ENCODE results near the gene SCUBE1. TPM values are rescaled to one million over a fixed set of nuclear protein-coding genes. Genes with fewer than 3 reads are reported as not detected.
"Not testable (repeated sequence)": the region's sequence is repeated elsewhere in the genome, so short reads cannot be mapped to it uniquely, and the experiment has no call there.

SCUBE1 gene
- total RNA-seq, 2 experiments from 2014 or later = not detected

GRCh38 chr22:43281394-43281793 is 61.8 kb downstream of the SCUBE1 start:
- no peak overlapping the region for H3K4me3 Mint-ChIP-seq
- H3K9me3 Mint-ChIP-seq = no peaks in the 10 kb centered on the region
- CTCF ChIA-PET = no interaction called here
- H3K27me3 Mint-ChIP-seq = no peaks in the 10 kb centered on the region
- intact Hi-C loops (cut with micrococcal nuclease) = no loop called here
- POLR2A ChIA-PET = no interaction called here
- H3K36me3 Mint-ChIP-seq = no peaks in the 10 kb centered on the region
- H3K4me1 Mint-ChIP-seq (ENCODE audit: low read depth) = no peaks in the 10 kb centered on the region
- no peak overlapping the region for H3K27ac Mint-ChIP-seq
- no peak for DNase-seq

- POLR2A ChIA-PET; CTCF ChIA-PET; H3K27ac Mint-ChIP-seq; H3K36me3 Mint-ChIP-seq; H3K4me3 Mint-ChIP-seq; H3K4me1 Mint-ChIP-seq (ENCODE audit: low read depth); DNase-seq; intact Hi-C loops (cut with micrococcal nuclease); H3K9me3 Mint-ChIP-seq; H3K27me3 Mint-ChIP-seq: not testable (repeated sequence)
Measured at GRCh38 chr22:43280523-43280886, 62.7 kb downstream of the SCUBE1 start.

- CTCF ChIA-PET = interaction anchor here (11.6 kb wide), 1 partner anchor 66 kb away, joined by 156 read pairs; no protein-coding TSS in a partner anchor
- Mint-ChIP-seq H3K4me3 (no peak overlapping the region), H3K36me3 (no peaks in the 10 kb centered on the region), H3K4me1 (ENCODE audit: low read depth) (no peaks in the 10 kb centered on the region), H3K27me3 (peaks cover 3% of the 10 kb centered on the region), H3K27ac (no peak overlapping the region), H3K9me3 (no peaks in the 10 kb centered on the region)
- intact Hi-C loops (cut with micrococcal nuclease) = no loop called here
- no peak for DNase-seq
- POLR2A ChIA-PET = no interaction called here
Measured at GRCh38 chr22:43279867-43280522, 63.2 kb downstream of the SCUBE1 start.

DNA sequence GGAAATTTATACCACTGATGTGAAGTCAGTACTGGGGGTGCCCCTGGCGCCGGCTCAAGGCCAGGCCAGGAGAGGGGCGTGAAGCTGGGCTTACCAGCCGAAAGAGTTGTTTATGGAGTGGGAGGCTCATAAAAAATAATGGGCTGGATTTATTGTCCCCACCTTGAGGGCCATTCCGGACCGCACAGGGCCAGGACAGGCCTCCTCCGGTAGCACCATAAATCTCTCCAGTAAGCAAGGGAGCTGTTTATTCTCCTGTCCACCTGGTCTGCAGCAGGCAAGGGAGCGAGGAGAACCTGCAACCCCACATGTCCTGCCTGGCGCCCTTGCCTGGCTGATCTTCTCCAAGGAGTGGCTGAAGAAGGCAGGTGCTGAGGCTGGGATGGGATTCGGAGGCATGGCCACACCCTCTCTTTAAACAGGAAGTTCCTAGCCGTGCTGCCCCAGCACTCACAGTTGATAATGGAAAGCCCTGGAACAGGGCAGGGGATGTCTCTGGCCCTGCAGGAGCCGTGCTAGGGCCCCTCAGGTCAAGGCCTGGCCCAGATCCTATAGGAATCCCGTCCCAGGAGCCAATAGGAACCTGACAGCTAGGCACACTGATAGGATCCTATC is 65.1 kb downstream of the SCUBE1 start:
- CTCF ChIA-PET = interaction anchor here (11.6 kb wide), 1 partner anchor 68 kb away, joined by 156 read pairs; no protein-coding TSS in a partner anchor
- POLR2A ChIA-PET = no interaction called here
- DNase-seq = no peak
- Mint-ChIP-seq H3K36me3 (no peaks in the 10 kb centered on the region), H3K27ac (no peak overlapping the region), H3K27me3 (peaks cover 3% of the 10 kb centered on the region), H3K9me3 (no peaks in the 10 kb centered on the region), H3K4me1 (ENCODE audit: low read depth) (no peaks in the 10 kb centered on the region), H3K4me3 (no peak overlapping the region)
- intact Hi-C loops (cut with micrococcal nuclease) = no loop called here

DNA sequence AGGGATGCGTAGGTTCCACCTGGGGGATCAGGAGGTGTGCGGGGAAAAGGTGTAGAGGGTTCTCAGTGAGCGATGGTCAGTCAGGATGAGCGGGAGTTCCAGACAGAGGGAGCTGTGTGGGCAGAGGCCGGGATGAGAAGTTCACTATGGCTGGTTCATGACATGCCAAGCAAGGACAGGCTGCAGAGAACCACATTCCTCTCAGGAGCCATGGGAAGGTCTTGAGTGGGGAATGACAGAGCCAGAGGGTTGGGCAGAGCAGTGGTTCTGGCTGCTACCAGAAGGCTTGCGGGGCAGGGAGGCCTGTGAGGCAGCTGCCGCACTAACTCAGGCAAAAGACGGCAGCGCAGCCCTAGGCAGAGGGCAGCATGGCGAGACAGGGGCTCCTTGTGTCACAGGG is 66.1 kb downstream of the SCUBE1 start:
- ChIA-PET CTCF (interaction anchor here (11.6 kb wide), 1 partner anchor 69 kb away, joined by 156 read pairs; no protein-coding TSS in a partner anchor), POLR2A (no interaction called here)
- Mint-ChIP-seq H3K36me3 (no peaks in the 10 kb centered on the region), H3K4me1 (ENCODE audit: low read depth) (no peaks in the 10 kb centered on the region), H3K27ac (no peak overlapping the region), H3K9me3 (no peaks in the 10 kb centered on the region), H3K4me3 (no peak overlapping the region), H3K27me3 (peaks cover 3% of the 10 kb centered on the region)
- intact Hi-C loops (cut with micrococcal nuclease) = no loop called here
- DNase-seq = no peak

DNA sequence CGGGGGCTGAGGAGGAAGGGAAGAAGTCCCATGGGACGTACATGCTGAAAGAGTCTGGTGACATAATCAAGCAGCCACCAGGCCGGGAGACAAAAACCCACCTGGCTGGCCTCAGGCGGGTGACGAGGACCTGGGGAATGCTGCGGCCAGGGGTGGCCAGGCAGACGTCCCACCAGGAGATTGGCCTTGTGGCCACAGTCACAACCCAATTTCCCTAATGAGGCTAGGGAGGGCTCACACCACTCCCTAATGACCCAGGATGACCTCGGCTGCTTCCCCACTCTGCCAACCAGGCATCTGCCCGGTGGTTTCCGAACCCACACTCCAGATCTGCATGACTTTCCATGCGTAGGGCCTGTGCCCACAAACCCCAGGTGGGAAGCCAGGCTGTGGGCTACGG is 66.9 kb downstream of the SCUBE1 start:
- POLR2A ChIA-PET = no interaction called here
- DNase-seq = no peak
- no peaks in the 10 kb centered on the region for H3K4me1 Mint-ChIP-seq (ENCODE audit: low read depth)
- CTCF ChIA-PET = interaction anchor here (0.7 to 11.6 kb wide), 3 partner anchors 10 to 109 kb away, joined by 3 to 156 read pairs (median 3); no protein-coding TSS in a partner anchor
- H3K27ac Mint-ChIP-seq = no peak overlapping the region
- intact Hi-C loops (cut with micrococcal nuclease) = no loop called here
- H3K27me3 Mint-ChIP-seq = peaks cover 3% of the 10 kb centered on the region
- no peaks in the 10 kb centered on the region for H3K36me3 Mint-ChIP-seq
- H3K4me3 Mint-ChIP-seq = no peak overlapping the region
- no peaks in the 10 kb centered on the region for H3K9me3 Mint-ChIP-seq

DNA sequence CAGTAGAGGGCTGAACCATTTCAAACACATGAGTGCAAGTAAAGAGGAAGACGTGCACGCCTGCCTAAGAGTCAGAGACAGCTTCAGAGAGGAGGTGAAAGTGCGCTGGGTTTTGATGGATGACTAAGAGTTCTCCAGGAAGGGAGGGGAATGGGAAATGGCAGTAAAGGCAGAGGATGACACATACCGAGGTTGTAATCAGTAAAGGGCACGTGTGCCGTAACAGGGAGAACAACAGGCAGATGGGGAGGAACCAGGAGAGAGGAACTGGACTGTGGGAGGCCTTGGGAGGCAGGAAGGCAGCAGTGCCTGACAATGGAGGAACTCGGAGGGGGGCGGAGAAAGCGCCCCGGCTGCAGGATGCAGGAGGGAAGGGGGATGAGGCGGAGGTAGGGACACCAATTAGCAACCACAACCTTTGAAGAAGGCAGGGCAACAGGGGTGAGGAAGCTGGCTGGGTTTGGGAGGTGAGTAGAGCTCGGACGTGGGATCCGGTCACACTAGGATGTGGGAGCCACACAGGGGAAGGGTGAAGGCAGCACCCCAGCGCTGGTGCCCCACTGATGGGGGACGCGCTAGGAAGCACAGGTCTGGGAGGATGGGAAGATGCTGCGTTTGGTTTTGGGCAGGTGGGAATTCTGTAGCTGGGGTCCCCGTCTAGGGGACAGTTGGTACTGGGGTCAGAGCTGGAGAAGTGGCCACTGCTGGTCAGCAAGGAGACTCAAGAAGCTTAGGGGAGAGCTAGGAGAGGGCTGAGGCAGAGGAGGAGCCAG is 67.4 kb downstream of the SCUBE1 start:
- CTCF ChIA-PET = interaction anchor here (0.7 to 11.6 kb wide), 4 partner anchors 10 to 111 kb away, joined by 3 to 156 read pairs (median 13); no protein-coding TSS in a partner anchor
- peaks cover 3% of the 10 kb centered on the region for H3K27me3 Mint-ChIP-seq

GRCh38 chr22:43274595-43275240 is 68.5 kb downstream of the SCUBE1 start:
- intact Hi-C loops (cut with micrococcal nuclease) = loop anchor here (1.0 to 5.0 kb wide), 3 partner anchors 42 to 111 kb away; no protein-coding TSS in a partner anchor
- Mint-ChIP-seq H3K36me3 (no peaks in the 10 kb centered on the region), H3K27me3 (peaks cover 3% of the 10 kb centered on the region), H3K27ac (no peak overlapping the region), H3K9me3 (no peaks in the 10 kb centered on the region), H3K4me1 (ENCODE audit: low read depth) (no peaks in the 10 kb centered on the region), H3K4me3 (no peak overlapping the region)
- no peak for DNase-seq
- ChIA-PET POLR2A (no interaction called here), CTCF (interaction anchor here (0.5 to 11.6 kb wide), 16 partner anchors 9 to 671 kb away, joined by 3 to 156 read pairs (median 4); partner anchors contain the start of gene SCUBE1)

More for the DNA sequence above, 67.4 kb downstream of the SCUBE1 start:
- Mint-ChIP-seq H3K36me3 (no peaks in the 10 kb centered on the region), H3K4me3 (no peak overlapping the region), H3K9me3 (no peaks in the 10 kb centered on the region), H3K4me1 (ENCODE audit: low read depth) (no peaks in the 10 kb centered on the region), H3K27ac (no peak overlapping the region)
- intact Hi-C loops (cut with micrococcal nuclease) = no loop called here
- DNase-seq = no peak
- POLR2A ChIA-PET = no interaction called here

DNA sequence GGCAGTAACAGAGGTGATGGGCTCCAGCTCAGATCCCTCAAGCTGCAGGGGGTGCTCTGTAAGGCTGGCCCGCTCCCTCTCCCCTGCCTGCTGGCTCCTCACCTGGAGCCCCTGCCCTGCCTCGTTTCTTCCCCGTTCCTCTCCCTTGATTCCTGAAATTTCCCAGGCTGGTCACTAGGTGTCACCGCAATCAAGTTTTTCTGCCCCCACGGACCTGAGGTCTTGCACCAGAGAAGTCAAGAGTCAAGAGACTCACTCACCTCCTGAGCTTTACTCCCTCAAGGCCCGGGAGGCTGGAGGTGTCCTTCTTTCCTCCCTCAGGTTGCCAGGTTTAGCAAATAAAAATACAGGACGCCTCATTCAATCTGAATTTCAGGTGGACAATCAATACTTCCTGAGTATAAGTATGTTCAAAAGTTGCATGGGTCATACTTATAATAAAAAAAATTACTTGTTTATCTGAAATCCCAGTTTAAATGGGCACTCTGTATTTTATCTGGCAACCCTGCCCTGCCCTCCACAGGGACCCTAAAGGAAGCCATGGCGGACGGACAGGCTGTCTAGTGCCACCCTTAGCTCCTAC is 69.2 kb downstream of the SCUBE1 start:
- Mint-ChIP-seq H3K27me3 (peaks cover 3% of the 10 kb centered on the region), H3K27ac (no peak overlapping the region), H3K36me3 (no peaks in the 10 kb centered on the region), H3K4me1 (ENCODE audit: low read depth) (no peaks in the 10 kb centered on the region), H3K4me3 (no peak overlapping the region), H3K9me3 (no peaks in the 10 kb centered on the region)
- DNase-seq = peak; percentile 59
- POLR2A ChIA-PET = no interaction called here
- CTCF ChIA-PET = interaction anchor here (0.5 to 11.6 kb wide), 20 partner anchors 8 to 672 kb away, joined by 3 to 156 read pairs (median 4); partner anchors contain the start of gene SCUBE1
- intact Hi-C loops (cut with micrococcal nuclease) = loop anchor here (1.0 to 5.0 kb wide), 3 partner anchors 42 to 111 kb away; no protein-coding TSS in a partner anchor

DNA sequence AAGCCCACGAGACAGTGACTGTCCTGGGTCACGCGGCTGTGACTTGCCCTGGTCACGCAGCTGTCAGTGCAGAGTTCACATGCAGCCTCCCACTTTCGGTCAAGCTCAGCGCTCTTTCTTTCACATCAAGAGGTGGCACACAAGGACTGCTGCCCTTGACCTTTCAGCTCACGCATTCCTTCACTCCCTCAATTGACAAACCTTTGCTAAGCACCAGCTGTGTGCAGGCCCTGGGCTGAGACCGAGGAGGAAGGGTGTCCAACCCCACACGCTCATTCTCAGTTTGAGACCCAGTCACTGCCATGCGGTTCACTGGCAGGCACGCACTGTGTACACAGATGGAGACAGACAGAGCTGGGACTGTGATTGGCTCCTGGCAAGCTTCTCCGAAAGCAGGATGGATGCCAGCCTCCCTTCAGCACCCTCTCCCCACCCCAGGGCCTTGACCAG is 70.3 kb downstream of the SCUBE1 start:
- intact Hi-C loops (cut with micrococcal nuclease) = loop anchor here (5.0 kb wide), 1 partner anchor 41 kb away; no protein-coding TSS in a partner anchor
- no peak overlapping the region for H3K4me3 Mint-ChIP-seq
- CTCF ChIA-PET = interaction anchor here (0.9 to 11.6 kb wide), 9 partner anchors 7 to 673 kb away, joined by 3 to 156 read pairs (median 9); no protein-coding TSS in a partner anchor

DNA sequence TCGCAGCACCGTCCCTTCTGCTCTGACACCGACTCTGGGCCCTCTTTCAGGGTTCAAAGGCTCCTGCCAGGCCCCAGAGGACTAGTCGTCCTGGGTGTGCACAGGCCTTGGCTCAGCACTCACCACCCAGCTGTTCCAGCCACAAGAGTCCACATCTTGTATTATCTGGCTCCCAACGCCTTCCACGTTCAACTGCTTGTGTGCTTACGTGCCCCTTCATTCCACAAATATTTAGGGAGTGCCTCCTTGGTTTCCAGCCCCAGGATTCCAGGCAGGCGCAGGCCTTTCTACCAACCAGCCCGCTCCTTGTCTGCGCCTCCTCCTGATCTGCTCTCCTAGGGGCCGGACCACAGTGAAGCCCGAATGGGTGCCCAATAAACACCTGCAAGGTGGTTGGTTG is 70.9 kb downstream of the SCUBE1 start:
- ChIA-PET POLR2A (no interaction called here), CTCF (interaction anchor here (2.7 to 11.6 kb wide), 4 partner anchors 40 to 114 kb away, joined by 11 to 156 read pairs (median 18); no protein-coding TSS in a partner anchor)
- H3K27ac Mint-ChIP-seq = no peak overlapping the region

More for the DNA sequence above, 70.3 kb downstream of the SCUBE1 start:
- H3K36me3 Mint-ChIP-seq = no peaks in the 10 kb centered on the region
- no peak for DNase-seq
- no peak overlapping the region for H3K27ac Mint-ChIP-seq
- no peaks in the 10 kb centered on the region for H3K4me1 Mint-ChIP-seq (ENCODE audit: low read depth)
- POLR2A ChIA-PET = no interaction called here
- peaks cover 3% of the 10 kb centered on the region for H3K27me3 Mint-ChIP-seq
- H3K9me3 Mint-ChIP-seq = no peaks in the 10 kb centered on the region

More for the DNA sequence above, 70.9 kb downstream of the SCUBE1 start:
- peaks cover 3% of the 10 kb centered on the region for H3K27me3 Mint-ChIP-seq
- H3K36me3 Mint-ChIP-seq = no peaks in the 10 kb centered on the region
- H3K4me3 Mint-ChIP-seq = no peak overlapping the region
- H3K9me3 Mint-ChIP-seq = no peaks in the 10 kb centered on the region
- no peaks in the 10 kb centered on the region for H3K4me1 Mint-ChIP-seq (ENCODE audit: low read depth)
- intact Hi-C loops (cut with micrococcal nuclease) = loop anchor here (5.0 kb wide), 1 partner anchor 40 kb away; no protein-coding TSS in a partner anchor
- no peak for DNase-seq
